Activated CD8-positive, alpha-beta T cell treated with anti-CD3 and anti-CD28 coated beads, Interleukin-2, amount 10 ng/mL, durations not matched to agents 7 days and 5 days (primary cell): Measurements from ENCODE around the gene KIF1C. TPM values are rescaled to one million over a fixed set of nuclear protein-coding genes. Genes with fewer than 3 reads are reported as not detected.
"Not testable (repeated sequence)": the region's sequence is repeated elsewhere in the genome, so short reads cannot be mapped to it uniquely, and the experiment has no call there.

Source experiments
- ATAC-seq: fragments of 150-1000 bp; cut with Tn5 transposase; one replicate; pipeline ENCODE4 v1.10.0; 2021; ENCODE audit warnings: moderate library complexity
- CTCF ChIA-PET: fragments of 350-600 bp; sonication (Branson Sonifier 250); formaldehyde crosslinking; loops from one replicate; lab custom pipeline; 2021; ENCODE audit warnings: antibody characterized with exemption; lab: Charles Lee
- POLR2A ChIA-PET: fragments of 350-600 bp; sonication (Branson Sonifier 250); formaldehyde crosslinking; loops from one replicate; lab custom pipeline; 2021; ENCODE audit warnings: antibody characterized with exemption; lab: Charles Lee
- DNase-seq: peaks from one replicate; pipeline ENCODE4 v3.0.0-alpha.2; 2020
- H3K27ac Mint-ChIP-seq: one replicate; pipeline ENCODE4 v1.8.0; 2021; ENCODE audit warnings: mild to moderate bottlenecking, mixed read lengths
- H3K27me3 Mint-ChIP-seq: one replicate; pipeline ENCODE4 v1.8.0; 2021; ENCODE audit warnings: low read depth, mixed read lengths
- H3K36me3 Mint-ChIP-seq: one replicate; pipeline ENCODE4 v1.8.0; 2021; ENCODE audit warnings: low read depth, mixed read lengths
- H3K4me1 Mint-ChIP-seq: one replicate; pipeline ENCODE4 v1.8.0; 2021; ENCODE audit warnings: low read depth, mixed read lengths
- H3K4me3 Mint-ChIP-seq: one replicate; pipeline ENCODE4 v1.8.0; 2021; ENCODE audit warnings: mild to moderate bottlenecking, mixed read lengths
- H3K9me3 Mint-ChIP-seq: one replicate; pipeline ENCODE4 v1.8.0; 2022; ENCODE audit warnings: mixed read lengths; ENCODE audit not compliant: insufficient read depth
- total RNA-seq, 2 experiments: library from RNA; stranded (reverse); gene quantifications; one replicate each; pipeline ENCODE4 v1.2.3, GENCODE V29; 2021

KIF1C gene
- total RNA-seq, 2 experiments from 2014 or later = 43.6 to 45.3 TPM

DNA sequence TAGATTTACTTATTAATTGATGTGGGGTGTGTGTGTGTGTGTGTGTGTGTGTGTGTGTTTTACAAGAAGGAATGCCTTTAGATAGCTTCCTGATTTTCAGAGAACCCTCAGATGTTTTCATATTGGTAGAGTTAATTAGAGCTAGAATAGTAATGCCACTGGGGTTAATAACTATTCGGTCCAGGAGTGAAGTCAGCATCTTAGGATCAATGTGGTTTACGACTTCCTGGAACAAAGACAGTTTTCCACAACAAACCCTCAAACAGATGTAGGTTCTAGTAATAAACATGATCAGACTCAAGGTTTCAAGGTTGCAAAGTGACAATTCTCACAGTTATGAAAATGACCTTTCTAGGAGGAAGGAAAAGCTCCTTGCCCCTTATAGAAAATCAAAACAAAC, 49.7 kb downstream of the KIF1C start:
- ATAC-seq = no peak
- Mint-ChIP-seq H3K9me3 (no peaks in the 10 kb centered on the region), H3K27ac (peak overlapping the region; percentile 68), H3K4me3 (no peak overlapping the region), H3K27me3 (no peaks in the 10 kb centered on the region), H3K4me1 (peaks cover 63% of the 10 kb centered on the region), H3K36me3 (peaks cover 36% of the 10 kb centered on the region)
- no peak for DNase-seq
- ChIA-PET POLR2A (no interaction called here), CTCF (interaction anchor here (0.8 to 1.2 kb wide), 3 partner anchors 14 to 17 kb away, joined by 3 read pairs; no protein-coding TSS in a partner anchor)

DNA sequence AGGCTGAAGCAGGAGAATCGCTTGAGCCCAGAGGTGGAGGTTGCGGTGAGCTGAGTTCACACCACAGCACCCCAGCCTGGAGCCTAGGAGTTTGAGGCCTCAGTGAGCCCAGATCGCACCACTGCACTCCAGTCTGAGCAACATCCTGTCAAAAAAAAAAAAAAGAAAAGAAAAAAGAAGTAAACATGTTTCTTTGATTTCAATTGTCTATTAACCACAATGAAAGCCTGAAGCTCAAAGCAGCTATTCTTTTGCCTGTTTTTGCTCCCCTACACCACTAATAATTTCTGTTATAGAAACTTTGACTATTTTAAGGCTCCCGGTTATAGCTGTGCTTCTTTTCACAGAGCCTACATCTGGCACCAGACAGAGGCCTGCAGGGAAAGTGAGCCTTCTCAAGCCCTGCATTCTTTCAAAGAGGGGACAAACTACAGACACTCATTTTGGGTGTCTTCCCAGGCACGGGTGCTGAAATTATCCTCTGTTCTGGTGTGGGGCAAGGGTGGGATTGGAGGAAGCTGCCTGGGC, 51.6 kb downstream of the KIF1C start:
- H3K4me1 Mint-ChIP-seq = peaks cover 51% of the 10 kb centered on the region
- H3K4me3 Mint-ChIP-seq = no peak overlapping the region
- no peaks in the 10 kb centered on the region for H3K9me3 Mint-ChIP-seq
- peak; percentile 77 for DNase-seq
- POLR2A ChIA-PET = interaction anchor here (0.7 kb wide), 1 partner anchor 11 kb away, joined by 3 read pairs; no protein-coding TSS in a partner anchor
- peak; percentile 95 for ATAC-seq
- CTCF ChIA-PET = interaction anchor here (0.8 to 2.8 kb wide), 5 partner anchors 13 to 30 kb away, joined by 3 to 15 read pairs (median 4); partner anchors contain the start of gene SLC52A1
- H3K36me3 Mint-ChIP-seq = peaks cover 32% of the 10 kb centered on the region
- H3K27ac Mint-ChIP-seq = peak overlapping the region; percentile 79
- no peaks in the 10 kb centered on the region for H3K27me3 Mint-ChIP-seq

DNA sequence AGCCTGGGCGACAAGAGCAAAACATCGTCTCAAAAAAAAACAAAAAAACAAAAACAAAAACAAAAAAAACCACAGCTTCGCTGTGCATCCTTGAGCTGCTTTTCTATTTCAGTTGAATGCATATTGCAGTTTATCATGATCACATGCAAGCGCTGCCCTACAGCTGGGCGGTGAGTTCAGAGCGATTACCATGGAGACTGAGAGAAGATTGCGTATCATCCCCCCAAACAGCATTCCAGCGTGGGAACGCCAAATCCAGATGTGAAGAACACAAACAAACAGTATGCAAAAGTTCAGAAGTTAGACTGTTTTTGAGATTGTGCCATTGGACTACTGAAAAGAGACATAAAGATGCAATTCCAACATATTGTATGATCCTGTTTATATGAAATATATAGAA, 52.5 kb downstream of the KIF1C start:
- DNase-seq (no peak), ATAC-seq (no peak)
- H3K4me1 Mint-ChIP-seq = peaks cover 43% of the 10 kb centered on the region
- no peaks in the 10 kb centered on the region for H3K27me3 Mint-ChIP-seq
- CTCF ChIA-PET = interaction anchor here (1.3 to 2.8 kb wide), 5 partner anchors 12 to 71 kb away, joined by 3 to 15 read pairs (median 6); no protein-coding TSS in a partner anchor
- no peaks in the 10 kb centered on the region for H3K9me3 Mint-ChIP-seq
- POLR2A ChIA-PET = interaction anchor here (0.6 kb wide), 1 partner anchor 233 kb away, joined by 5 read pairs; no protein-coding TSS in a partner anchor
- no peak overlapping the region for H3K4me3 Mint-ChIP-seq
- peaks cover 33% of the 10 kb centered on the region for H3K36me3 Mint-ChIP-seq
- H3K27ac Mint-ChIP-seq = no peak overlapping the region

DNA sequence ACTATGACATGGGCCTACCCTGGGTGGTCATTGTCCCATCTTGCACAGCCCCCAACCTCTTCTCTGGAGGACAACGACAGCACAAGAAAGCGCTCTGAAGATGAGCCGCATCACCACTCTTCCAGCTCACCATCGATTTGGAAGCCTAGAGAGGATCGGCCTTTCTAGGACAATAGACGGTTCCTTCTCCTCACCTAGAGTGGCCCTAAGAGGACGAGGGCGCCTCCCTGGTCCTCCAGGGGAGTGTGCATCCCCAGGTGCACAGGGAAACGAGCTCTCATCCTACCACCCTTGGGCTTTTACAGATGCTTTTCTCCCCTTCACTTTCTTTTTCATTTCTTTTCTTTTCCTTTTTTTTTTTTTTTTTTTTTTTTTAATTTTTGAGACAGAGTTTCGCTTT, 57.8 kb downstream of the KIF1C start:
- POLR2A ChIA-PET = no interaction called here
- CTCF ChIA-PET = interaction anchor here (1.1 kb wide), 1 partner anchor 24 kb away, joined by 3 read pairs; no protein-coding TSS in a partner anchor
- Mint-ChIP-seq H3K9me3 (no peaks in the 10 kb centered on the region), H3K27me3 (no peaks in the 10 kb centered on the region), H3K4me3 (no peak overlapping the region), H3K36me3 (peaks cover 13% of the 10 kb centered on the region), H3K27ac (no peak overlapping the region), H3K4me1 (peaks cover under 1% of the 10 kb centered on the region)
- no peak for DNase-seq
- ATAC-seq = no peak

GRCh38 chr17:5065227-5065744, 67.5 kb downstream of the KIF1C start:
- Mint-ChIP-seq H3K36me3 (no peaks in the 10 kb centered on the region), H3K4me3 (no peak overlapping the region), H3K9me3 (no peaks in the 10 kb centered on the region), H3K4me1 (peaks cover 3% of the 10 kb centered on the region), H3K27ac (no peak overlapping the region), H3K27me3 (peaks cover 4% of the 10 kb centered on the region)
- no peak for DNase-seq
- ChIA-PET POLR2A (no interaction called here), CTCF (no interaction called here)
- no peak for ATAC-seq

GRCh38 chr17:5068236-5068635, 70.5 kb downstream of the KIF1C start:
- Mint-ChIP-seq H3K36me3 (no peaks in the 10 kb centered on the region), H3K4me1 (no peaks in the 10 kb centered on the region), H3K27me3 (peaks cover 4% of the 10 kb centered on the region), H3K4me3 (no peak overlapping the region), H3K9me3 (no peaks in the 10 kb centered on the region), H3K27ac (no peak overlapping the region)
- POLR2A ChIA-PET = no interaction called here
- no peak for DNase-seq
- ATAC-seq = no peak
- CTCF ChIA-PET = interaction anchor here (1.4 kb wide), 1 partner anchor 37 kb away, joined by 5 read pairs; no protein-coding TSS in a partner anchor

GRCh38 chr17:5069724-5070123, 72.0 kb downstream of the KIF1C start:
- Mint-ChIP-seq H3K4me1 (no peaks in the 10 kb centered on the region), H3K4me3 (no peak overlapping the region), H3K36me3 (no peaks in the 10 kb centered on the region), H3K27ac (no peak overlapping the region), H3K27me3 (peaks cover 4% of the 10 kb centered on the region), H3K9me3 (no peaks in the 10 kb centered on the region)
- CTCF ChIA-PET = no interaction called here
- POLR2A ChIA-PET = no interaction called here
- ATAC-seq (no peak), DNase-seq (no peak)

DNA sequence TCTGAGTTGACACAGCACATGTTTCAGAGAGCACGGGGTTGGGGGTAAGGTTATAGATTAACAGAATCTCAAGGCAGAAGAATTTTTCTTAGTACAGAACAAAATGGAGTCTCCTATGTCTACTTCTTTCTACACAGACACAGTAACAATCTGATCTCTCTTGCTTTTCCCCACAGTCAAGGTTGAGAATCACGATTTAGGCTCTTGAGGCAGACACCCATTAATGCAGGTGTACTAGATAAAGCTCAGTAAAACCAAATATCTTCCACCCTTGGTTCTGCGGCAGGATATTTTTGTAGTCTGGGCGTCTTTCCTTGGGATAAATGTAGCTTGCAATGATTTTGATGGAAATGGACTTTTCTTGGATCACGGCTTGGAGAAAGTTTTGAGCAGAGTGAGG, 77.7 kb downstream of the KIF1C start:
- POLR2A ChIA-PET, ATAC-seq, H3K27ac Mint-ChIP-seq, H3K27me3 Mint-ChIP-seq, CTCF ChIA-PET, H3K4me3 Mint-ChIP-seq, H3K9me3 Mint-ChIP-seq, DNase-seq: not testable (repeated sequence)
- peaks cover 14% of the 10 kb centered on the region for H3K36me3 Mint-ChIP-seq
- peaks cover 22% of the 10 kb centered on the region for H3K4me1 Mint-ChIP-seq

GRCh38 chr17:5077275-5077674, 79.5 kb downstream of the KIF1C start:
- not testable (repeated sequence) for H3K9me3 Mint-ChIP-seq, H3K27ac Mint-ChIP-seq, ATAC-seq, DNase-seq, H3K27me3 Mint-ChIP-seq
- Mint-ChIP-seq H3K36me3 (peaks cover 22% of the 10 kb centered on the region), H3K4me1 (peaks cover 22% of the 10 kb centered on the region), H3K4me3 (peak overlapping the region; percentile 76)
- ChIA-PET POLR2A (interaction anchor here (0.8 kb wide), 1 partner anchor 952 kb away, joined by 3 read pairs; no protein-coding TSS in a partner anchor), CTCF (interaction anchor here (0.7 kb wide), 1 partner anchor 156 kb away, joined by 3 read pairs; no protein-coding TSS in a partner anchor)

GRCh38 chr17:5077781-5078105, 80.0 kb downstream of the KIF1C start:
- Mint-ChIP-seq H3K4me1 (peaks cover 22% of the 10 kb centered on the region), H3K27ac (peak overlapping the region; percentile 84), H3K36me3 (peaks cover 23% of the 10 kb centered on the region), H3K9me3 (peaks cover 10% of the 10 kb centered on the region), H3K4me3 (peak overlapping the region; percentile 76), H3K27me3 (no peaks in the 10 kb centered on the region)
- ChIA-PET CTCF (no interaction called here), POLR2A (interaction anchor here (0.8 to 1.1 kb wide), 2 partner anchors 169 to 953 kb away, joined by 3 to 5 read pairs; no protein-coding TSS in a partner anchor)
- ATAC-seq (no peak), DNase-seq (no peak)
